HepG2 (cell line): Measurements from ENCODE around the gene PCLO. TPM values are rescaled to one million over a fixed set of nuclear protein-coding genes. Genes with fewer than 3 reads are reported as not detected.

ENCODE experiments used
- ATAC-seq: fragments of 200-7000 bp; cut with Tn5 transposase; 3 replicates; pipeline ENCODE4 v1.9.1; 2020; ENCODE audit warnings: mild to moderate bottlenecking, moderate library complexity
- BruUV-seq: library from RNA; stranded (reverse); fragments of 400-500 nt; replicated peaks from 2 replicates; lab custom pipeline; 2021; lab: Mats Ljungman, UMichigan
- CTCF ChIA-PET: fragments of 300-600 bp; formaldehyde crosslinking; extraction: SDS; loops from one replicate; lab custom pipeline; 2021; ENCODE audit warnings: low total read pairs, inconsistent platforms, low intra/inter-chr PET ratio; lab: Yijun Ruan, JAX
- POLR2A ChIA-PET: fragments of 350-600 bp; sonication (Branson Sonifier 250); formaldehyde crosslinking; loops from one replicate; lab custom pipeline; 2020; ENCODE audit warnings: antibody characterized with exemption, inconsistent platforms; lab: Yijun Ruan, JAX
- DNase-seq: peaks from one replicate; pipeline ENCODE4 v3.0.0-alpha.2; 2015; ENCODE audit warnings: low spot score
- FAIRE-seq: peaks from 3 replicates; lab custom pipeline; 2011; peaks lifted over from hg19 to GRCh38; lab: Jason Lieb, UNC
- H2AFZ ChIP-seq: one replicate; pipeline ENCODE4 v1.6.1; 2011; ENCODE audit warnings: low read length, inconsistent platforms
- H3K27ac ChIP-seq: fragments of 300-600 bp; 3 replicates; pipeline ENCODE4 v1.8.0; 2011; ENCODE audit warnings: mixed run types, mild to moderate bottlenecking, mixed read lengths, low read length, inconsistent platforms; ENCODE audit not compliant: insufficient read depth; ENCODE audit errors: extremely low read length
- H3K27me3 ChIP-seq, 2 experiments: fragments of 200-600 bp in 1 of 2; 2 replicates in 1 of 2; 3 replicates in 1 of 2; pipeline versions ENCODE4 v1.6.0 to v1.8.0; 2011; ENCODE audit warnings: low read length in 2 of 2, mild to moderate bottlenecking in 2 of 2, moderate library complexity in 2 of 2, inconsistent platforms in 1 of 2; ENCODE audit not compliant: insufficient read depth in 2 of 2, control insufficient read depth in 1 of 2
- H3K36me3 ChIP-seq, 2 experiments: fragments of 200-600 bp in 1 of 2; replicated peaks in 1 of 2; 2 replicates in 1 of 2; 3 replicates in 1 of 2; pipeline versions ENCODE4 v1.5.1 to v1.8.0; 2011; ENCODE audit warnings: low read length in 2 of 2, inconsistent platforms in 1 of 2; ENCODE audit not compliant: insufficient read depth in 2 of 2, control insufficient read depth in 1 of 2
- H3K4me1 ChIP-seq: 2 replicates; pipeline ENCODE4 v1.5.1; 2012; ENCODE audit warnings: low read length, inconsistent platforms; ENCODE audit not compliant: insufficient read depth
- H3K4me2 ChIP-seq: 2 replicates; pipeline ENCODE4 v1.6.0; 2011; ENCODE audit warnings: low read depth, low read length, inconsistent platforms
- H3K4me3 ChIP-seq, 3 experiments: fragments of 200-600 bp in 1 of 3; sonication (generic), shearing (Covaris generic) in 1 of 3; replicated peaks in 1 of 3; 2 replicates each; pipeline ENCODE4 v1.5.1; 2011 to 2016; ENCODE audit warnings: low read length in 3 of 3, inconsistent platforms in 2 of 3, low read depth in 2 of 3, mild to moderate bottlenecking in 2 of 3, control low read depth in 1 of 3, mixed read lengths in 1 of 3; ENCODE audit not compliant: insufficient read depth in 1 of 3
- H3K79me2 ChIP-seq: one replicate; pipeline ENCODE4 v1.6.1; 2011; ENCODE audit warnings: low read length, inconsistent platforms; ENCODE audit not compliant: insufficient read depth
- H3K9ac ChIP-seq: 2 replicates; pipeline ENCODE4 v1.6.0; 2011; ENCODE audit warnings: mild to moderate bottlenecking, low read depth, low read length, inconsistent platforms; ENCODE audit not compliant: insufficient read depth
- H3K9me3 ChIP-seq: 2 replicates; pipeline ENCODE4 v1.5.1; 2012; ENCODE audit warnings: mild to moderate bottlenecking, low read length
- H4K20me1 ChIP-seq: 2 replicates; pipeline ENCODE4 v1.6.0; 2011; ENCODE audit warnings: inconsistent platforms, mild to moderate bottlenecking, low read length, moderate library complexity; ENCODE audit not compliant: insufficient read depth
- RARA ChIP-seq: IDR thresholded peaks from 2 replicates; pipeline ENCODE4 v1.6.1; 2016; ENCODE audit warnings: missing genetic modification reagents, missing compliant biosample characterization
- REL ChIP-seq: sonication (generic); formaldehyde crosslinking; conservative IDR thresholded peaks from 2 replicates; pipeline ENCODE4 v1.8.0; 2022; ENCODE audit warnings: mild to moderate bottlenecking, missing genetic modification reagents, moderate library complexity
- U2AF1 ChIP-seq: fragments of 200-400 bp; formaldehyde crosslinking; optimal IDR thresholded peaks from 2 replicates; pipeline ENCODE3; 2017; ENCODE audit warnings: mild to moderate bottlenecking, low read depth, low read length
- ZNF17 ChIP-seq: sonication (generic); formaldehyde crosslinking; IDR thresholded peaks from 2 replicates; pipeline ENCODE4 v1.5.0; 2020; ENCODE audit warnings: mild to moderate bottlenecking, missing genetic modification reagents
- ZNF644 ChIP-seq: IDR thresholded peaks from 2 replicates; pipeline ENCODE4 v1.6.1; 2016; ENCODE audit warnings: low read depth
- ZNF766 ChIP-seq: sonication (generic); formaldehyde crosslinking; IDR thresholded peaks from 2 replicates; pipeline ENCODE4 v1.5.0; 2020; ENCODE audit warnings: missing genetic modification reagents, borderline replicate concordance
- ZNF788 ChIP-seq: sonication (generic); formaldehyde crosslinking; IDR thresholded peaks from 2 replicates; pipeline ENCODE4 v1.5.0; 2020; ENCODE audit warnings: mild to moderate bottlenecking, missing genetic modification reagents, borderline replicate concordance
- WGBS: methylation state at CpG from one replicate; pipeline ENCODE4 v1.1.6; 2017; ENCODE audit warnings: low lambda C conversion rate; 5-methylcytosine and 5-hydroxymethylcytosine counted together
- in situ Hi-C: cut with HindIII; loops from 2 replicates; pipeline ENCODE4 v1.10.0; 2017; ENCODE audit warnings: low pct_unique_long_range_greater_than_20kb; ENCODE audit not compliant: extremely low pct_ligation_motif_present
- intact Hi-C: fragments of 100-400 bp; cut with micrococcal nuclease; formaldehyde crosslinking; loops from one replicate; pipeline ENCODE4 v1.10.0; 2022; ENCODE audit not compliant: unreplicated experiment
- polyA plus RNA-seq, 8 experiments: library from polyadenylated mRNA; depleted of rRNA in 3 of 8; stranded (reverse) in 7 of 8; unstranded in 1 of 8; fragments of >200 nt; fragmentation: Illumina TruSeq in 4 of 8; extraction: Trizol in 4 of 8; gene quantifications; 2 replicates each; pipeline versions ENCODE4 v1.2.1 to v1.2.3, GENCODE V29; 2011 to 2016; ENCODE audit warnings: low read depth in 4 of 8, missing spikeins in 1 of 8, mixed read lengths in 1 of 8; ENCODE audit not compliant: insufficient read depth in 1 of 8
- total RNA-seq, 5 experiments: library from RNA; depleted of rRNA; stranded (reverse); fragments of >200 nt; fragmentation: Illumina TruSeq; extraction: Trizol; gene quantifications; 2 replicates each; pipeline ENCODE4 v1.2.3, GENCODE V29; 2016; ENCODE audit warnings: low read depth in 1 of 5
- TF ChIP-seq, protein P1 (sequence below): sonication (generic); formaldehyde crosslinking; IDR thresholded peaks from 2 replicates; pipeline ENCODE4 v1.4.0; 2020; ENCODE audit warnings: low read depth, missing genetic modification reagents

Gene PCLO
- total and polyA plus RNA-seq, 2 of the 13 experiments (the other 11 are each of a cell fraction or from before 2014, with no cell fraction given), result 0.07 to 0.29 TPM

DNA sequence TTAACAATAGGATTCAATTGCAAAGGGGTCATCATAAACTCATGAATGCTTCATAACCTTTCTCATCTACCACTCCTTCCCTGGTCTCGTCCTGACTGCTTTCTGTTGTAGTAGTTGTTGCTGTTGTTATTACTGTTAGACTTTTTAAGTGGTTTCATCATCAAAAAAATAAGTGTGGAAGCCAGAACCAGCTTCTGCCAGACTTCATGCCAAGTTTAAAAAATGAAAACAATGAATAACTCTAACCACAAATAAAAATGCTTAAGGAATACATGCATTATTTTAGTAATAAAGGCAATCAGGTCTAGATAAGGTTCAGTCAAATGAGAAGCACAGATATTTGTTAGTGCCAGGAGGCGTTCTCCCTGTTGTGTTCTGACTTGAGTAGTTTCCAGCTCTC, 85.4 kb downstream of the PCLO start:
- TF ChIP-seq U2AF1 (no peak), ZNF17 (CRISPR knock-in tag) (no peak), ZNF766 (CRISPR knock-in tag) (no peak)
- no TSS peak for BruUV-seq

DNA sequence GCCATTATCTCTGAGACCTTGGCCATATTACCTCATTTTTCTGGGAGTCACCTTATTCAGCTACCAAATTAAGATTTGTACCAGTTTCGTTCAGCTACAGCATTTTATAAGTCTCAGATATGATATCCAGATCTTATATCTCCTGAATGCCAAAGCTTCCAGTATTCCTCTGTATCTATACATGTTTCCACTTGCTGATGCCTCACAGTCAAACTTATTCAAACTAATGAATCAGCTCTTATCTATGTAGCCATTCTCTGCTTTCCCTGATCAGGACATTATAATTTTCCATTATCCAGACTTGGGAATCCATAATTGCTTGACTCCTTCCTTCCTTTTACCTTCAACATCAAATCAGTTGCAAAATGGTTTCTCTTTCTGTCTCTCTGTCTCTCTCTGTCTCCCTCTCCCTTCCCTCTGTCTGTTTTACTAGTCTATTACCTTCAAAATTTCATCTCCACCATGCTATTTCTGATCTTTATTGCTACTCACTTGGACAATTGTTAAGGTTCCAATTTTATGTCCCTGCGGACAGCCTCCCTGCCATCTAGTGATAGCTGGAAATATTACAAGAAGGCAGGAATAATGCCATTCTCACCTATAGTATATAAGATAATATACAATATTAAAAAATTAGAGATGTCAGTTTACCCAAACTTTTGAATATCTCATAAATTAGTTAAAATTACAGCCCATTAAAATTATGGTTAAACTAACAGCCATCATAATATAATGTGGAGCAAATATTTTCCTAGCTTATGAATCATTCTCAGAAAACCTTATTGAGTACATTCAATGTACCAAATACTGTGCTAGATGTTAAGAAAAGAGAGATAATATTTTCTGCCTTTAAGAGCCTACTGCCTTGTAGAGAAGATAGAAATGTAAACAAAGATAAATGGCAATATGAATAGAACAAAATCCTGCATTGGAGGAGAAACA, 89.8 kb downstream of the PCLO start:
- H3K79me2 ChIP-seq, result no peaks in the 10 kb centered on the region
- 2% methylated on average over 2 of the region's 2 CpGs for WGBS
- FAIRE-seq (no peak), DNase-seq (no peak), ATAC-seq (no peak)
- H3K9me3 ChIP-seq, result no peaks in the 10 kb centered on the region
- no peaks in the 10 kb centered on the region for H4K20me1 ChIP-seq
- CTCF ChIA-PET, result no interaction called here
- no peak overlapping the region for H3K4me3 ChIP-seq
- no peak overlapping the region for H3K9ac ChIP-seq
- intact Hi-C loops, result no loop called here
- H3K27me3 ChIP-seq, result no peaks in the 10 kb centered on the region
- POLR2A ChIA-PET, result no interaction called here
- in situ Hi-C loops, result no loop called here
- BruUV-seq, result no TSS peak
- no peak overlapping the region for H3K4me2 ChIP-seq
- no peaks in the 10 kb centered on the region for H3K4me1 ChIP-seq
- no peak overlapping the region for H3K27ac ChIP-seq
- H2AFZ ChIP-seq, result no peak overlapping the region
- TF ChIP-seq ZNF644 (CRISPR knock-in tag) (no peak), ZNF788 (CRISPR knock-in tag) (no peak), RARA (CRISPR knock-in tag) (no peak), REL (no peak)
- TF ChIP-seq, protein P1, sequence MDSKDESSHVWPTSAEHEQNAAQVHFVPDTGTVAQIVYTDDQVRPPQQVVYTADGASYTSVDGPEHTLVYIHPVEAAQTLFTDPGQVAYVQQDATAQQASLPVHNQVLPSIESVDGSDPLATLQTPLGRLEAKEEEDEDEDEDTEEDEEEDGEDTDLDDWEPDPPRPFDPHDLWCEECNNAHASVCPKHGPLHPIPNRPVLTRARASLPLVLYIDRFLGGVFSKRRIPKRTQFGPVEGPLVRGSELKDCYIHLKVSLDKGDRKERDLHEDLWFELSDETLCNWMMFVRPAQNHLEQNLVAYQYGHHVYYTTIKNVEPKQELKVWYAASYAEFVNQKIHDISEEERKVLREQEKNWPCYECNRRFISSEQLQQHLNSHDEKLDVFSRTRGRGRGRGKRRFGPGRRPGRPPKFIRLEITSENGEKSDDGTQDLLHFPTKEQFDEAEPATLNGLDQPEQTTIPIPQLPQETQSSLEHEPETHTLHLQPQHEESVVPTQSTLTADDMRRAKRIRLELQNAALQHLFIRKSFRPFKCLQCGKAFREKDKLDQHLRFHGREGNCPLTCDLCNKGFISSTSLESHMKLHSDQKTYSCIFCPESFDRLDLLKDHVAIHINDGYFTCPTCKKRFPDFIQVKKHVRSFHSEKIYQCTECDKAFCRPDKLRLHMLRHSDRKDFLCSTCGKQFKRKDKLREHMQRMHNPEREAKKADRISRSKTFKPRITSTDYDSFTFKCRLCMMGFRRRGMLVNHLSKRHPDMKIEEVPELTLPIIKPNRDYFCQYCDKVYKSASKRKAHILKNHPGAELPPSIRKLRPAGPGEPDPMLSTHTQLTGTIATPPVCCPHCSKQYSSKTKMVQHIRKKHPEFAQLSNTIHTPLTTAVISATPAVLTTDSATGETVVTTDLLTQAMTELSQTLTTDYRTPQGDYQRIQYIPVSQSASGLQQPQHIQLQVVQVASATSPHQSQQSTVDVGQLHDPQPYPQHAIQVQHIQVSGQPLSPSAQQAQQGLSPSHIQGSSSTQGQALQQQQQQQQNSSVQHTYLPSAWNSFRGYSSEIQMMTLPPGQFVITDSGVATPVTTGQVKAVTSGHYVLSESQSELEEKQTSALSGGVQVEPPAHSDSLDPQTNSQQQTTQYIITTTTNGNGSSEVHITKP, result no peak
- no peaks in the 10 kb centered on the region for H3K36me3 ChIP-seq

More for the DNA sequence above, 85.4 kb downstream of the PCLO start:
- in situ Hi-C loops, result no loop called here
- CTCF ChIA-PET, result no interaction called here
- Histone ChIP-seq H3K79me2 (no peaks in the 10 kb centered on the region), H4K20me1 (no peaks in the 10 kb centered on the region), H3K4me1 (no peaks in the 10 kb centered on the region), H3K4me2 (no peak overlapping the region), H3K27me3 (no peaks in the 10 kb centered on the region), H3K36me3 (no peaks in the 10 kb centered on the region), H3K9ac (no peak overlapping the region), H3K27ac (no peak overlapping the region), H3K9me3 (no peaks in the 10 kb centered on the region), H3K4me3 (no peak overlapping the region), H2AFZ (no peak overlapping the region)
- intact Hi-C loops, result loop anchor here (2.0 kb wide), 1 partner anchor 205 kb away; no protein-coding TSS in a partner anchor
- ATAC-seq (no peak), FAIRE-seq (no peak), DNase-seq (no peak)
- 4% methylated on average over 2 of the region's 2 CpGs for WGBS
- POLR2A ChIA-PET, result no interaction called here
